CD4-positive, alpha-beta T cell (primary cell): Measurements from ENCODE around the gene WWOX. TPM values are rescaled to one million over a fixed set of nuclear protein-coding genes. Genes with fewer than 3 reads are reported as not detected.

Source experiments
- ATAC-seq: fragments of 200-7000 bp; cut with Tn5 transposase; one replicate; pipeline ENCODE4 v1.10.0; 2022; ENCODE audit warnings: mild to moderate bottlenecking; ENCODE audit not compliant: poor library complexity
- CTCF ChIA-PET: fragments of 350-600 bp; sonication (Branson Sonifier 250); formaldehyde crosslinking; loops from one replicate; lab custom pipeline; 2021; ENCODE audit warnings: antibody characterized with exemption, inconsistent platforms; lab: Charles Lee
- POLR2A ChIA-PET: fragments of 350-600 bp; sonication (Branson Sonifier 250); formaldehyde crosslinking; loops from one replicate; lab custom pipeline; 2021; ENCODE audit warnings: antibody characterized with exemption, inconsistent platforms; lab: Charles Lee
- DNase-seq, 14 experiments: peaks; one replicate each; pipeline ENCODE4 v3.0.0-alpha.2; 2013 to 2020; ENCODE audit warnings: mixed read lengths in 2 of 14
- H3K27ac ChIP-seq, 2 donors: one replicate each; pipeline versions ENCODE4 v1.5.1 to v1.7.0; 2013; ENCODE audit warnings: low read length in 2 of 2, low read depth in 1 of 2, mild to moderate bottlenecking in 1 of 2
- H3K27me3 ChIP-seq, 2 experiments: 1 replicate in 1 of 2; 2 replicates in 1 of 2; pipeline versions ENCODE4 v1.6.1 to v1.7.0; 2013; ENCODE audit warnings: low read length in 2 of 2, control low read depth in 1 of 2, mild to moderate bottlenecking in 1 of 2, moderate library complexity in 1 of 2; ENCODE audit not compliant: insufficient read depth in 2 of 2, control insufficient read depth in 1 of 2
- H3K36me3 ChIP-seq: one replicate; pipeline ENCODE4 v1.6.1; 2013; ENCODE audit warnings: low read length, control low read depth; ENCODE audit not compliant: insufficient read depth
- H3K4me1 ChIP-seq: one replicate; pipeline ENCODE4 v1.6.1; 2013; ENCODE audit warnings: low read length, control low read depth; ENCODE audit not compliant: insufficient read depth
- H3K4me3 ChIP-seq: one replicate; pipeline ENCODE4 v1.5.1; 2013; ENCODE audit warnings: mild to moderate bottlenecking, low read length, moderate library complexity
- H3K9me3 ChIP-seq, 2 experiments: 1 replicate in 1 of 2; 2 replicates in 1 of 2; pipeline versions ENCODE4 v1.6.1 to v1.7.0; 2013; ENCODE audit warnings: low read length in 2 of 2, mild to moderate bottlenecking in 2 of 2, control low read depth in 1 of 2, moderate library complexity in 1 of 2; ENCODE audit not compliant: control insufficient read depth in 1 of 2, insufficient read depth in 1 of 2
- H3K27ac Mint-ChIP-seq: one replicate; pipeline ENCODE4 v1.8.0; 2020; ENCODE audit warnings: mixed read lengths
- H3K27me3 Mint-ChIP-seq: one replicate; pipeline ENCODE4 v1.8.0; 2021; ENCODE audit warnings: mixed read lengths
- H3K36me3 Mint-ChIP-seq: one replicate; pipeline ENCODE4 v1.8.0; 2021; ENCODE audit warnings: low read depth, mixed read lengths
- H3K4me1 Mint-ChIP-seq: one replicate; pipeline ENCODE4 v1.8.0; 2021; ENCODE audit warnings: low read depth, mixed read lengths
- H3K4me3 Mint-ChIP-seq: one replicate; pipeline ENCODE4 v1.8.0; 2020; ENCODE audit warnings: mild to moderate bottlenecking, mixed read lengths
- H3K9me3 Mint-ChIP-seq: one replicate; pipeline ENCODE4 v1.8.0; 2020; ENCODE audit warnings: mixed read lengths
- intact Hi-C, 2 experiments: fragments of 100-400 bp; cut with DNase I in 1 of 2; cut with micrococcal nuclease in 1 of 2; formaldehyde crosslinking; loops; one replicate each; pipeline versions ENCODE4 v1.15.1 to v1.9.0; 2023 to 2025; cut with DNase I, micrococcal nuclease
- total RNA-seq, 174 experiments: library from RNA in 2 of 174; stranded (reverse) in 2 of 174; gene quantifications; one replicate each; pipeline ENCODE4 v1.2.3 and lab custom pipeline; 2021 to 2026
- TF ChIP-seq, protein P1 (sequence below): fragments of 200-600 bp; IDR thresholded peaks from one replicate; pipeline ENCODE4 v1.8.0; 2022; ENCODE audit warnings: antibody characterized with exemption, mild to moderate bottlenecking

Gene WWOX
- total RNA-seq, 2 experiments from 2014 or later = 19.3 to 21.7 TPM

DNA sequence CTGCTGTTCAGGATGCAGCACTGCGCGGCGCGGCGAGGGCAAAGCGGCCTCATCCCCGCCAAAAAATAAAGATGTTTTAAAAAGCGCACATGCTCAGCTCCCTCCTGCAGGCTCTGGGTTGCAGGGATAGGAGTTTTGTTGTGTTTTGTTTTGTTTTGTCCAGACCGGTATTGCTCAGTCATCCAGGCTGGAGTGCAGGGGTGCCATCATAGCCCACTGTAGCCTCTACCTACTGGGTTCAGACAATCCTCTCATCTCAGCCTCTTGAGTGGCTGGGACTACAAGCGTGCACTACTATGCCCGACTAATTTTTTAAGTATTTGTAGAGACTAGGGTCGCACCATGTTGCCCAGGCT, 636 bp downstream of the WWOX start:
- intact Hi-C loops = loop anchor here (1.0 to 5.0 kb wide), 2 partner anchors 425 to 1172 kb away; no protein-coding TSS in a partner anchor

DNA sequence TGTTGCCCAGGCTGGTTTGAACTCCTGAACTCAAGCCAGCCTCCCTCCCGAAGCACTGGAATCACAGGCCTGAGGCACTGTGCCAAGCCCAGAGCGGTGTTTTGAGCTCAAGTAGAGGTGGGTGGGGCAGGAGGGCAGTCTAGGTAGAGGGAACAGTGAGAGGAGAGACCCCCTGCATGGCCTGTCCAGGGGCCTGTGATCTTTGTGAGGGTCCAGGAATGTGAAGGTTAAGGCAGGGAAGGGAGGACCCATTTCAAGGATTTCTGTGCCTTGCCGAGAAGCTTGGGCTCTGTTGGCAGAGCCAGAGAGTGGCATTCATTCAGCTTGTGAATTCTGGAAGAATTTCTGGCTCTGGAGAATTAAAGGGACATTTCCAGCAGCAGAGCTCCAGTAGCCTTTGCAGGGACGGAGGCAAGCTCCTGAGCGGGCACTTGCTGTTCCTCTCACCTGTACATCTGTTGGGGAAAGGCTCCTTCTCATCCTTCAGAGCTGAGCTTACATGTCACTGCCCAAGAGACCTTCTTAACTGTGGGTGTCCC, 2.7 kb downstream of the WWOX start:
- Histone ChIP-seq H3K4me1 (peaks cover 29% of the 10 kb centered on the region), H3K36me3 (peaks cover 3% of the 10 kb centered on the region), H3K9me3 (no peaks in the 10 kb centered on the region), H3K27ac (no peak overlapping the region), H3K27me3 (no peaks in the 10 kb centered on the region), H3K4me3 (no peak overlapping the region)
- ChIA-PET POLR2A (no interaction called here), CTCF (no interaction called here)
- ATAC-seq = no peak
- H3K36me3 Mint-ChIP-seq = no peaks in the 10 kb centered on the region
- peaks cover 33% of the 10 kb centered on the region for H3K4me1 Mint-ChIP-seq
- no peak overlapping the region for H3K27ac Mint-ChIP-seq
- TF ChIP-seq, protein P1, sequence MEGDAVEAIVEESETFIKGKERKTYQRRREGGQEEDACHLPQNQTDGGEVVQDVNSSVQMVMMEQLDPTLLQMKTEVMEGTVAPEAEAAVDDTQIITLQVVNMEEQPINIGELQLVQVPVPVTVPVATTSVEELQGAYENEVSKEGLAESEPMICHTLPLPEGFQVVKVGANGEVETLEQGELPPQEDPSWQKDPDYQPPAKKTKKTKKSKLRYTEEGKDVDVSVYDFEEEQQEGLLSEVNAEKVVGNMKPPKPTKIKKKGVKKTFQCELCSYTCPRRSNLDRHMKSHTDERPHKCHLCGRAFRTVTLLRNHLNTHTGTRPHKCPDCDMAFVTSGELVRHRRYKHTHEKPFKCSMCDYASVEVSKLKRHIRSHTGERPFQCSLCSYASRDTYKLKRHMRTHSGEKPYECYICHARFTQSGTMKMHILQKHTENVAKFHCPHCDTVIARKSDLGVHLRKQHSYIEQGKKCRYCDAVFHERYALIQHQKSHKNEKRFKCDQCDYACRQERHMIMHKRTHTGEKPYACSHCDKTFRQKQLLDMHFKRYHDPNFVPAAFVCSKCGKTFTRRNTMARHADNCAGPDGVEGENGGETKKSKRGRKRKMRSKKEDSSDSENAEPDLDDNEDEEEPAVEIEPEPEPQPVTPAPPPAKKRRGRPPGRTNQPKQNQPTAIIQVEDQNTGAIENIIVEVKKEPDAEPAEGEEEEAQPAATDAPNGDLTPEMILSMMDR = no peak
- H3K9me3 Mint-ChIP-seq = no peaks in the 10 kb centered on the region
- H3K27me3 Mint-ChIP-seq = no peaks in the 10 kb centered on the region
- no peak for DNase-seq
- H3K4me3 Mint-ChIP-seq = no peak overlapping the region
- intact Hi-C loops = loop anchor here in 1 of 2 experiments (5.0 kb wide), 1 partner anchor 1170 kb away; no protein-coding TSS in a partner anchor

More for the DNA sequence above, 636 bp downstream of the WWOX start:
- Histone ChIP-seq H3K4me3 (peak overlapping the region; percentile 91), H3K27me3 (no peaks in the 10 kb centered on the region), H3K4me1 (peaks cover 29% of the 10 kb centered on the region), H3K27ac (peak overlapping the region; percentile 85 to 90), H3K9me3 (no peaks in the 10 kb centered on the region), H3K36me3 (peaks cover 3% of the 10 kb centered on the region)
- Mint-ChIP-seq H3K27ac (peak overlapping the region; percentile 83), H3K4me1 (peaks cover 33% of the 10 kb centered on the region), H3K27me3 (no peaks in the 10 kb centered on the region), H3K36me3 (no peaks in the 10 kb centered on the region), H3K9me3 (no peaks in the 10 kb centered on the region), H3K4me3 (peak overlapping the region; percentile 94)
- DNase-seq (no peak), ATAC-seq (peak; percentile 15)
- POLR2A ChIA-PET = interaction anchor here (1.1 to 1.6 kb wide), 2 partner anchors 23 to 378 kb away, joined by 3 to 4 read pairs; partner anchors contain the start of gene NUDT7
- TF ChIP-seq, protein P1 = peak; percentile 19
- CTCF ChIA-PET = interaction anchor here (0.7 to 1.8 kb wide), 4 partner anchors 8 to 1502 kb away, joined by 3 to 8 read pairs (median 4); no protein-coding TSS in a partner anchor

- intact Hi-C loops = loop anchor here in 1 of 2 experiments (5.0 kb wide), 1 partner anchor 1169 kb away; no protein-coding TSS in a partner anchor
- TF ChIP-seq, protein P1 = no peak
- no peak overlapping the region for H3K4me3 Mint-ChIP-seq
- Histone ChIP-seq H3K9me3 (no peaks in the 10 kb centered on the region), H3K27me3 (no peaks in the 10 kb centered on the region), H3K36me3 (peaks cover 3% of the 10 kb centered on the region), H3K4me1 (peaks cover 29% of the 10 kb centered on the region), H3K27ac (no peak overlapping the region), H3K4me3 (no peak overlapping the region)
- ChIA-PET POLR2A (no interaction called here), CTCF (no interaction called here)
- no peaks in the 10 kb centered on the region for H3K27me3 Mint-ChIP-seq
- no peaks in the 10 kb centered on the region for H3K9me3 Mint-ChIP-seq
- H3K36me3 Mint-ChIP-seq = no peaks in the 10 kb centered on the region
- ATAC-seq (no peak), DNase-seq (no peak)
- peaks cover 33% of the 10 kb centered on the region for H3K4me1 Mint-ChIP-seq
- no peak overlapping the region for H3K27ac Mint-ChIP-seq
Measured at GRCh38 chr16:78102865-78103264, 3.4 kb downstream of the WWOX start.
